GM18870 (cell line): ENCODE data around the gene PITPNC1.
A peak's percentile ranks its signal among the peaks of the same experiment; 100 is the strongest.
"Not testable (repeated sequence)": the region's sequence is repeated elsewhere in the genome, so short reads cannot be mapped to it uniquely, and the experiment has no call there.

Experiments used
- ATAC-seq: cut with Tn5 transposase; IDR thresholded peaks from one replicate; pipeline ENCODE4 v1.9.1; 2021; ENCODE audit warnings: moderate library complexity; ENCODE audit not compliant: unreplicated experiment

PITPNC1 gene

GRCh38 chr17:67366193-67367157 is 10.6 kb upstream of the PITPNC1 start, which contains the start of gene PSMD12:
Gene PSMD12, minus strand, starts transcription at chr17:67366577. Its CDS starts 58 bp downstream, at chr17:67366519.
- peak; percentile 58 for ATAC-seq

DNA sequence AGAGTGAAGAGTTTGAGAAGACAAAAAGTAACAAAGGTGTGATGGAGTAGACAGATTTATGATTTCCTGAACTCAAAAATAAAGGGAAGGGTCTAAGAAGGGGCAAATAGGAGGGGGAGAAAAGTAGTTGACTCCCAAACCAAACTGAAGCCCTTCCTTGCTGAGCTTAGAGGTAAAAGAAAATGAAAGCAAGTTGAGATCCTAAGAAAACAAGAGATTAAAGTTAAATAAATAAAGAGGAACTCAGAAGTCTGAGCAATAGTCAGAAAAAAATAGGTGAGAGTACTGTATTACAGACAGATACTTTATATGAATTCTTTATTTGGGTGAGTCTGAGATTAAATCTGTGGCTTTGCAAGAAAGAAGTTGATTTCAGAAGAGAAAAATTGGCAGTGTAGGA is 7.4 kb upstream of the PITPNC1 start:
- ATAC-seq, result no peak

DNA sequence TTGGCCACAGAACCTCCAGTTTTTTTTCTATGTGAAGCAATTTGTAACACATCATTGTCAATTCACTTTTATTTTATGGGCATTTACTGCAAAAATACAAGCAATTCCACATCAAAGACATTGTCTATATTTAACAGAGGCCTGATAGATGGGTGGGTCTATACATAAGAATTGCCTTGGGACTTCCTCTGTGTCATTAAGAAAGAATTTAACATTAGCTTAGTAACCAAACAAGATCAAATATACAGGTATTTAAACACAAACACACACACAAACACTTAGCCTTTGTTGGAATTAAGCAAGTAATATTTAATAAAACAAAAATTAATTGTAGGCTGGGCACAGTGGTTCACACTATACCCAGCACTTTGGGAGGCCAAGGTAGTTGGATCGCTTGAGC is 4.3 kb upstream of the PITPNC1 start:
- no peak for ATAC-seq

DNA sequence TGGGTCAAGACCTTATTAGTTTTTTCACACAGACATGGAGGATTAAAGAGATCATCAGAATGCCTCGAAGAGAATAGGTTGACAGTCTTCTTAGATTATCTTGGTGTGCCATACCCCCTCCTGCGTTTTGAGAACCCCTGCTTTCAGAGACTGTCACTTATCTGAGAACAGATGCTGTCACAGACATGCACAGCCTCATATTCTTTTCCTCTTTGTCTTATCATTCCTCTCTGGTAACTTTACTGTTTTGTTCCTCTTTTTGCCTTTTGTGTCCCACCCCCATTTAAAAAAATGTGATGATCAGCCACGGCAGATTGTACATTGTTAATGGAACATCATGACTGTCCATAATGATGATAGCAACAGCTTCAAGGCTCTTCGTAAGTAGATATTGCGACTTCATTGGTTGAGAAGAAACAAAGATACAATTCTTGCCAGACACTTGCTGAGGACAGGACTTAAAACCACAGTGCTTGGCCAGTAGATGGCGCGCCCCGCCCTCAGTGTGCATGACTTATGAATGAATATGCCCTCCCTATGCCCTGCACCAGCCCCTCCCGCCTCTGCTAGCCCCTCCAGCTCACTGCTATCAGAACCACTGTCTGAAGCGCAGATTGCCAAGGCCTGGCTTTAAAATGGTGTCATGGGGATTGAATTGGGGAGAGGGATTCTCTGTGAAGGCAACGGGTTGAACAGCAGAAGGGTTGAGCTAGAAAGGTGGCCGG is 2.6 kb upstream of the PITPNC1 start:
- ATAC-seq, result peak; percentile 38

DNA sequence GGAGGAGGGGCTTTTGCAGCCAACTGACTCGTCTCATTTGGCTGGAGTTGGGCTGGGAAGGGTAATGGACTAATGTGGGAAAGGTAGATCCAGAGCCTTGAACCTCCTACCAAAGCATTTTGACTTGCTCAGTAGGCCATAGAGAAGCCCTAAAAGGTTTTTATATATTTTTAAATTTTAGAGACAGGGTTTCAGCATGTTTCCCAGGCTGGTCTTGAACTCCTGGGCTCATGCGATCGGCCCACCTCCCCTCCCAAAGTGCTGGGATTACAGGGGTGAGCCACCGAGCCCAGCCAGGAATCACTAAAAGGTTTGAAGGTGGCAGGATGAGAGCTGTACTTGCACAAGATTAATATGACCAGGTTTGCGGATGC is 2.0 kb upstream of the PITPNC1 start:
- ATAC-seq, result no peak

GRCh38 chr17:67375716-67376115 is 1.4 kb upstream of the PITPNC1 start:
- no peak for ATAC-seq

- ATAC-seq, result no peak
Observed at GRCh38 chr17:67376415-67376736, 705 bp upstream of the PITPNC1 start.

DNA sequence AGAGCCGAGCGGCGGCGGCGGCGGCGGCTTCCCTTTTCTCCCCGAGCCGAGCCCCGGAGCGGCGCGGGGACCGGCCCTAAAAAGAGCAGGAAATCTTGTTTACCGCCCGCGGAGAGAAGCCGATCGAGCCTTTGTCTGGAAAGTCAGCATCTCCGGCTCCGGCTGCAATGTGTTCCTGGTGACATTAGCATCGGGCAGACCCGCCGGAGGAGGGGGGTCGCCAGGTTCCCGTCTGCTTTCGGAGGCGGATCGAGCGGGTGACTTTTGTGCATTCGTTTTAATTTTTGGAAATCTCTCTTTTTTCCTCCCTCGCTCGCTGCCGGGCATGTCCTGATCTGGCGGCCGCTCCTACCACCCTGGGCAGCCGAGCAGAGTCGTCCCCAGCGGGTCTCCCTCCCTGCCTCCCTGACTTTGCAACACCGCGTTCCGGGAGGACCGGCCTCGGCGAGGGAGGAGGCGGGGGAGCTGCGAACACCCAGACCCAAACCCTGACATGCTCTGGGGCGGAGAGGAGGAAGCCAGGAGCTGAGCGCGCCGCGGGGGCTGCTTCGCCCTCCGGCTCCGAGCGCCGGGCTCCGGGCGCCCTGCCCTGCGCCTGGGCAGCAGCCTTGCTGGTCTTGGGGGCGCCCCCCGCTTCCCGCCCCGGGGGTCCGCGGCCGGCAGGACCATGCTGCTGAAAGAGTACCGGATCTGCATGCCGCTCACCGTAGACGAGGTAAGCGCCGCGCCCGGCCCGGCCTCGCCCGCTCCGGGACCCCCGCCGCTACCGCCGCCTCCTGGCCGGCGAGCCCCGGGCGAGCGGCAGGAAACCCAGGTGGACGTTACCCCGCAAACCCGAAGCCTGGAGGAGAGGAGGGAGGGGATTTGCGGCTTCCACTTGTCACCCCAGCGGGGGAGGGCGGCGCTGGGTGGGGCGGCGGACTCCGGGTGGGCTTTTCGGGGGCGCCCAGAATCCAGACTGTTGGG is 690 bp downstream of the PITPNC1 start:
- no peak for ATAC-seq

DNA sequence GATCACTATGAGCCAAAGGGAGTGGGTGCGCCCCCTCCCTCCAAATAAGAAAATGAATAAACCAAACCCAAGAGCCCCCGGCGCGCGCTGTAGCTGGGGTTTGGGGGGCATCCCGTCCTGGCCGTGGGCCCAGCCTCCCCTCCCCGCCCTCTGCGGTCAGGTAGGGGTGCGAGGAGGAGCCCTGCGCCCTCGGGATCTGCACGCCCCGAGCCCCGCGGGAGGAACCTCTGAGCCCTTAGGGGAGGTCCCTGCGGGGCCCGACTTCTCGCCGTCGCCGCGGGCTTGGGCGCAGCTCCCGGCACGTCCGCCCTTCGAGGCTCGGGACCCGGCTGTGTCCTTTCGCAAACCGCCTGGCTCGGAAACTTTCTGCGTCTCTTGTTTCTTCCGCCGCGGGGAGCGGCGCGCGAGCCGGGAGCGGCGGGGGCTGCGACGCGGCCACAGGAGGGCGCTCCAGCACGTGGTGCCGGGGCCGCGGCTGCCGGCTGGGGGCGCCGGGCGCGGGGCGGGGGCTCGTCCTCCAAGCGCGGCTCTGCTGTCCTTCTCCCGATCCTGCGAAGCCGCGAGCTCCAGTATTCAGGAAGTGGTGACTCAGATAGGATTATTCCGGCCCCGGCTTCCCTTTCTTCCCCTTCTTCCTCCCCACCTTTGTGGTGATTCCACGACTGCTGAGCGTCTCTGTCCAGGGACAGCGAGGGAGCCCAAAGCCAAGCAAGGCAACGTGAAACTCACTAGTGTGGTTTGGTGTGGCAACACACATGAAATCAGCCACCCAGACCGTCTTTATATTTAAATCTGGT is 1.6 kb downstream of the PITPNC1 start:
- ATAC-seq, result no peak

GRCh38 chr17:67379251-67379630 is 2.2 kb downstream of the PITPNC1 start:
- no peak for ATAC-seq

- no peak for ATAC-seq
Observed at GRCh38 chr17:67381929-67382257, 4.8 kb downstream of the PITPNC1 start.

DNA sequence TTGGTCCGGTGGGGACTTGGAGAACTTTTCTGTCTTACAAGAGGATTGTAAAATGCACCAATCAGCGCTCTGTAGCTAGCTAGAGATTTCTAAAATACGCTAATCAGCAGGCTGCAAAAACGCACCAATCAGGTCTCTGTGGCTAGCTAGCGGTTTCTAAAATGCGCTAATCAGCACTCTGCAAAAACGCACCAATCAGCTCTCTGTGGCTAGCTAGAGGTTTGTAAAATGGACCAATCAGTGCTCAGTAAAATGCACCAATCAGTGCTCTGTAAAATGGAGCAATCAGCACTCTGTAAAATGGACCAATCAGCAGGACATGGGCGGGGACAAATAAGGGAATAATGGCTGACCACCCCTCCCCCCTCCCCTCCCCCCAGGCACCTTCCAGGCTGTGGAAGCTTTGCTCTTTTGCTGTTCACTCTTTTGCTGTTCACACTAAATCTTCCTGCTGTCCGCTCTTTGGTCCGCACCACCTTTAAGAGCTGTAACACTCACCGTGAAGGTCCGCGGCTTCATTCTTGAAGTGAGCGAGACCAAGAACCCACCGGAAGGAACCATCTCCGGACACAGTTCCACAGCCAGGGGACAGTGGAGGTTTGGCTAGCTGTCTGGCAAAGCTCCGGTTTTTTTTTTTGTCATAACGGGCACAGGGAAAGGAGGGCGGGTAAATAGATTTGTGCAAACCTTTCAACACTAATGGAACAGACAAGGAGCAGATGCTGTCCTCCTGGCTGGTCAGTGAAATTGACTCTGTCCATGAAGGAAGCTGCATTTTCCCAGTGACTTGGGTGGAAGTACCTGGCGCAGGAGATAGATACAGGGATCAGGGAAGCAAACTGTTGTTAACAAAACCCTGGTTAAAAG is 8.3 kb downstream of the PITPNC1 start:
- ATAC-seq, result no peak

GRCh38 chr17:67386965-67387551 is 10.0 kb downstream of the PITPNC1 start:
- no peak for ATAC-seq

DNA sequence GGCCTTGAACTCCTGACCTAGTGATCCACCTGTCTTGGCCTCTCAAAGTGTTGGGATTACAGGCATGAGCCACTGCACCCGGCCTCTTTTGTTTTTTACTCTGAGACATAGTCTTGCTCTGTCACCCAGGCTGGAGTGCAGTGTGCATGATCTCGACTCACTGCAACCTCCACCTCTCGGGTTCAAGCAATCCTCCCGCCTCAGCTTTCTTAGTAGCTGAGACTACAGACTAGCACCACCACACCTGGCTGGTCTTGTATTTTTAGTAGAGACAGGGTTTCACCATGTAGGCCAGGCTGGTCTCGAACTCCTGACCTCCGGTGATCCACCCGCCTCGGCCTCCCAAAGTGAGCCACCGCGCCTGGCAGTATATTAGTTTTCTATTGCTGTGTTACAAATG is 11.5 kb downstream of the PITPNC1 start:
- ATAC-seq, result not testable (repeated sequence)

DNA sequence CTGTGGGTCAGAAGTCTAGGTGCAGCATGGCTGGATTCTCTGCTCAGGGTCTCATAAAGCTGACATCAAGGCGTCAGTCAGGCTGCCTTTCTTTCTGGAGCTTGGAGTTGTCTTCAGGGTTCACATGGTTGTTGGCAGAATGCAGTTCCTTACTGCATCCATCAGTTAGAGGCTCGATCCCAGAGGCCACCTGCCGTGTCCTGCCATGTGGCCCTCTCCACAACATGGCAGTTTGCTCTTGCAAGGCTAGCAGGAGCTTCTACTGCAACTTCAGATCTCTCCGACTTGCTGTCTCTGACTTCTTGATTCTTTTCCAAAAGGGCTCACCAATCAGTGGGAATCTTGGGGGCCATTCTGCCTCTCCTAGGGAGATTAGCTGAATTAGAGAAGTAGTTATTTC is 11.9 kb downstream of the PITPNC1 start:
- ATAC-seq, result no peak

DNA sequence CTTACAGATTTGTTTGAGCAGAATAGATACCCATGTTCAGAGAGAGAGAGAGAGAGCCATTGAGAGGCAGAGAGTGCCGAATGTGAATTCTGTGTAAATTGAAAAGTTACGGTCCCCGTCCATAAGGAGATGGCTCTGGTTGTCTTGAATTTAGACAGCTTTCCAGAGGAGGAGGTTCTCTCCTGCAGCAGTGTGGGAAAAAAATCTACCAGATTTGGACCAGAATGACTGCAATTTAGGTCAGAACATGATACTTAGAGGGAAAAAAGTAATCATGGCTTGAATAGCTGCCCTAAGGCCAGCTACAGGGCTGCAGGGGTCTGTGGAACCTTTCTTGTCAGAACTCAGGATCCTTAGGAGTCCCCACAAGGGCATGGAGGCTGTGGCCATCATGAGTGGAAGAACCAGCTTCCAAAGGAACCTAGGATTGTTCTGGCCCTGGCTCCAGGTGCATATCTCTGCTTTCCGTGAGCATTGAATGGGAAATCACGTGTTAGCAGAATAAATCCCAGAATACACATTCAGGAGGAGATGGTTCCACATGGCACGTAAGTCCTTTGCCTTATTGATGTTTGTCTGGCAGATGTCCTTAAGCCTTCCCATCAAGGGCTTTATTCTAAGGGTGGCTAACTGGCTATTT is 13.0 kb downstream of the PITPNC1 start:
- peak; percentile 9 for ATAC-seq

- peak; percentile 95 for ATAC-seq
Observed at GRCh38 chr17:67390646-67391361, 13.7 kb downstream of the PITPNC1 start.

GRCh38 chr17:67392111-67392510 is 15.0 kb downstream of the PITPNC1 start:
- ATAC-seq, result no peak
